Measurements from ENCODE around the gene CTSG.
A peak's percentile ranks its signal among the peaks of the same experiment; 100 is the strongest.

The CTSG gene

GRCh38 chr14:24535737-24536136 is 40.3 kb downstream of the CTSG start:
- H3K27ac ChIP-seq, result no peak overlapping the region
- no peak for TF ChIP-seq ZFX (IDR thresholded peaks at IDR 0.05; ENCODE audit: borderline replicate concordance)
- no peak for TF ChIP-seq CTCF (IDR thresholded peaks at IDR 0.05)

GRCh38 chr14:24534286-24534685 is 41.8 kb downstream of the CTSG start:
- no peak for TF ChIP-seq CTCF (IDR thresholded peaks at IDR 0.05)
- TF ChIP-seq ZFX (IDR thresholded peaks at IDR 0.05; ENCODE audit: borderline replicate concordance), result no peak

GRCh38 chr14:24525877-24526620 is 50.0 kb downstream of the CTSG start:
- 0 out of 2 replicates have a peak overlapping the region, but pooled peaks have one; percentile 17 for H3K27ac ChIP-seq

More at GRCh38 chr14:24534286-24534685, 41.8 kb downstream of the CTSG start:
- H3K27ac ChIP-seq, result no peak overlapping the region

Data from 22Rv1 (cell line).